IPS-18c (cell line): ENCODE data around the gene SPIRE2.
A peak's percentile ranks its signal among the peaks of the same experiment; 100 is the strongest.
"Not testable (repeated sequence)": the region's sequence is repeated elsewhere in the genome, so short reads cannot be mapped to it uniquely, and the experiment has no call there.

Experiments used
- H3K4me3 ChIP-seq: 2 replicates; pipeline ENCODE4 v1.7.0; 2013; ENCODE audit warnings: low read depth, mild to moderate bottlenecking, low read length, moderate library complexity; ENCODE audit not compliant: insufficient read depth
- H3K9me3 ChIP-seq: one replicate; pipeline ENCODE4 v1.6.1; 2013; ENCODE audit warnings: mild to moderate bottlenecking, low read length, moderate library complexity; ENCODE audit not compliant: control insufficient read depth, insufficient read depth

The SPIRE2 gene

DNA sequence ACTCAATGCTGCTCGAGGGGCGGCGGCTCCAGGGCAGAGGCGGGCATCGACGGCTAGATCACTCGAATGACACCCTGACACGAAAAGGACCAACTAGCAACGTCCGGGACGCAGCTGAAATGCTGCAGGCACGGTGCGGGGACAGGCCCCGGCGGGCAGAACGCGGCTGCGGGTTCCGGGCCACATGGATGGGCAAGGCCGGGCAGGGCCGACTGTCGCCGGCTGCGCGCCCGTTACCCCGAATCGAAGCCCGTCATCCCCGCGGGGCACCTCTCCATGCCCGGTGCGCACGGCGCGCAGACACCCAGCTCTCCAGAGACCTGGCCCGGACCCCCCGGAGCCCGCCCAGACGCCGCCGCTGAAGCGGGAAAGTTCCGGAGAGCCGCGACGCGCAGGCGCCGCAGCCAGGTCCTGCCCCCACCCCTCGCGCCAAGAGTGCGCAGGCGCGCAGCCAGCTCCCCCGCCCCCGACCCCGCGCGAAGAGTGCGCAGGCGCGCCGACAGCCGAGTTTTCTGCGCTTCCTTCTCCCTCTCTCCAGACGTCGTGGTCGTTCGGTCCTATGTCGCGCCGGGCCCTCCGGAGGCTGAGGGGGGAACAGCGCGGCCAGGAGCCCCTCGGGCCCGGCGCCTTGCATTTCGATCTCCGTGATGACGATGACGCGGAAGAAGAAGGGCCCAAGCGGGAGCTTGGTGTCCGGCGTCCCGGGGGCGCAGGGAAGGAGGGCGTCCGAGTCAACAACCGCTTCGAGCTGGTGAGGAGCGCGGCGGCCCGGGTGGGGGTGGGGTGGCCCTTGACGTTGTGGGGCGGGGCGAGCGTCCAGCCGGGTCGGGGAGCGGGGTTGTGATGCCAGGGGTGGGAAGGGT lies 45.1 kb downstream of the SPIRE2 start, which contains the start of gene TCF25:
Gene TCF25 (plus strand): TSS at position 484 of the 863 bp plus-strand sequence. CDS start 76 bp downstream, at position 560.
- Histone ChIP-seq H3K9me3 (peaks cover 2% of the 10 kb centered on the region), H3K4me3 (peak within 1 kb of the TSS; percentile 95)

DNA sequence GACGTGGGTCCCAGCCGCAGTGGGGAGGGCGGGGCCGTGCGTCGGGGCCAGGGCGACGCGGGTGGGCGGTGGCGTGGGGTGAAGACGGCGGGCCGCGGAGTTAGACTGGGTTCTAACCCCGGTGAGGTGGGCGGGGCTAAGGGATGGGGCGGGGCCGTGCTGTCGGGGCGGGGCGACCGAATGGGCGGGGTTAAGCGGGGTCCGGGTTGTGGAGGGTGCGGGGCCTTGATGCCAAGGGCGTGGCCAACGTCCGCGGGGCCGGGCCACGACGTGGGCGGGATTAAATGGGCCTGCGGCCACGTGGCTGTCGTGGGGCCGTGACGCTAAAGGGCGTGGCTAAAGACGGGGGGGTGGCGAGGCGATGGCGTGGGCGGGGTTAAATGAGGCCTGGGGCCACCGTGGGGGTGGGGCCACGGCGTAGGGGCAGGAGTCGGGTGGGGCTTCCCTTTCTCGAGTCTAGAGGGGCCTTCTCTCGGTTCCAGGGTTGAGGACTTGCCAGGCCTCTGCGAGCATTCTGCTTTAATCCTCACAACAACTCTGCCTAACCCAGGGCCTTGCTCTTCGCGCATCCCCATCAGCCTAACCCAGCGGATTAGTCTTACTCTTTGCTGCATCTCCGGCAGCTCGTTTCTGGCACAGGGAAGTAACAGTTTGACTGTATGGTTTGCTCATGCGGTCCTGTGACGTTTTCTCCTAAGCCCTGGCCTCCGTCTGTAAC lies 45.9 kb downstream of the SPIRE2 start:
- Histone ChIP-seq H3K9me3 (peaks cover 2% of the 10 kb centered on the region), H3K4me3 (peak overlapping the region; percentile 95)

DNA sequence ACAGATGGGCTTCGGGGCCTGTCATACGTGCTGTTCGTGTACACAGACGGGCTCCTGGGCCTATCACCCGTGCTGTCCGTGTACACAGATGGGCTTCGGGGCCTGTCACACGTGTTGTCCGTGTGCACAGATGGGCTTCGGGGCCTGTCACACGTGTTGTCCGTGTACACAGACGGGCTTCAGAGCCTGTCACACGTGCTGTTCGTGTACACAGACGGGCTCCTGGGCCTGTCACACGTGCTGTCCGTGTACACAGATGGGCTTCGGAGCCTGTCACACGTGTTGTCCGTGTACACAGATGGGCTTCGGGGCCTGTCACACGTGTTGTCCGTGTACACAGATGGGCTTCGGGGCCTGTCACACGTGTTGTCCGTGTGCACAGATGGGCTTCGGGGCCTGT lies 50.8 kb downstream of the SPIRE2 start:
- H3K9me3 ChIP-seq, H3K4me3 ChIP-seq: not testable (repeated sequence)

DNA sequence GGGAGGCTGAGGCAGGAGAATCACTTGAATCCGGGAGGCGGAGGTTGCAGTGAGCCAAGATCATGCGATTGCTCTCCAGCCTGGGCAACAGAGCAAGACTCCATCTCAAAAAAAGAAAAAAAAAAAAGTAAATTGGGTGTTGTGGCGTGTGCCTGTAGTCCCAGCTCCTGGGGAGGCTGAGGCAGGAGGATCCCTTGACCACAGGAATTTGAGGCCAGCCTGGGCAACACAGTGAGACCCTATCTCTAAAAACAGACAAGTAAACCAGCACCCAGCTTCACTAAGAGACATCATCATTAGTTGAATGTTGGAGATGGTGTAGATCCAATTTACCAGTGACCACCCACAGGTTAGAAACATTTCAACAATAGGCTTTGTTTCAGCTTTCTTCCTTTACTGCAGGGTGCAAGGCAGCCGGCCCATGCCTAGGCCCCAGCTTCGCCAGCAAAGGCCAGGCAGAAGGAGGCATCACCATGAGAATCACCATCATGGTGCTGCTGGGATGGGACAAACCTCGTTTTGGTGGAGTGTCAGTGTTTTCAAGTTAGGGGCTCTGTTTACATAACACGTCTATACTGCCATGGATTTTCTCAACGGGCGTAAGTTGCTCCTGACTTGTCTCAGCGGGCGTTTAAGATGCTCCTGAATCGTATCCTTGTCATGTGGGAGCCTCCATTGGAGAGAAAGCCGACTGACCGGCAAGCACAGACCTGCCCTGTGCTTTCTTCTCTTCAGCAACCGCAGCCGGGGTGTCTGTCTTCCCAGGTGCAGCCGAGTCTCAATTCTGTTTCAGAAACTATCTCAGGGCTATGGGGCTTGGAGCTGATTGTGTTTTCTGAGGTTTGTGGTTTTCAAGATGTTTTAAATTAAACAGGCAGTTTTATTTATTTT lies 52.4 kb downstream of the SPIRE2 start:
- no peaks in the 10 kb centered on the region for H3K9me3 ChIP-seq
- H3K4me3 ChIP-seq: no peak overlapping the region

DNA sequence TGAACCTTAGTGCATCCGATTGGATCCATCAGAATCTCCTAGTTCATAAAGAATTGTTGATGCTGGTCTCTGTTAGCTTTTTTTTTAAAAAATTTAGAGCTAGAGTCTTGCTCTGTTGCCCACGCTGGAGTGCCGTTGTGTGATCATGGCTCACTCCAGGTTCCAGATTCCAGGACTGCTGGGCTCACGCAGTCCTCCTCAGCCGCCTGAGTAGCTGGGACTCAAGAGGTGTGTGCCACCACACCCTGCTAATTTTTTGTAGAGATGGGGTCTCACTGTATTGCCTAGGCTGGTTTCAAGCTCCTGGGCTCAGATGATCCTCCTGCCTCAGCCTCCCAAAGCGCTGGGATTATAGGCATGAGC lies 53.1 kb downstream of the SPIRE2 start:
- Histone ChIP-seq H3K4me3 (no peak overlapping the region), H3K9me3 (no peaks in the 10 kb centered on the region)

DNA sequence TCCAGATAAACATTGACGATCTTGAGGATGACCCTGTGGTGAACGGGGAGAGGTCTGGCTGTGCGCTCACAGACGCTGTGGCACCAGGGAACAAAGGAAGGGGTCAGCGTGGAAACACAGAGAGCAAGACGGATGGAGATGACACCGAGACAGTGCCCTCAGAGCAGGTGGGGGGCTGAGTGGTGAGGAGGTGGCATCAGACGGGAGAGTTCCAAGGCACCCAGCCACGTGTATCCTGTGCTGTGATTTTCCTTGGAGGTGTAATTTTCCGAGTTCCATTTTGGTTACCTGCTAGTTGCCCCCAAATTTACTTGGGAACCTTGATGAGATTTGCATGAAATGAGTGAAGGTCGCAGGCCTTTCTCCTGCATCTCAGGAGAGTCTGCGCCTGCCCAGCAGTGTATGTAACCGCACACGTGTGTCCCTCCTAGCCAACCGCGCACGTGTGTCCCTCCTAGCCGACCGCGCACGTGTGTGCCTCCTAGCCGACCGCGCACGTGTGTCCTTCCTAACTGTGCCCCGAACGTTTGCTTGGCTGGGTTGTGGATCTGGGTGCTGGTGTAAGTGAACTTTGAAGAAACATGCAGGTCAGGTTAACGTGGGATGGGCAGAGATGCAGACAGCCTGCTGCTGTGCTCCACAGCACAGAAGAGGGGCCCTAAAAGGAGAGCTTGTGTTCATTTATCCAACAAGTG lies 55.2 kb downstream of the SPIRE2 start:
- Histone ChIP-seq H3K4me3 (no peak overlapping the region), H3K9me3 (no peaks in the 10 kb centered on the region)

DNA sequence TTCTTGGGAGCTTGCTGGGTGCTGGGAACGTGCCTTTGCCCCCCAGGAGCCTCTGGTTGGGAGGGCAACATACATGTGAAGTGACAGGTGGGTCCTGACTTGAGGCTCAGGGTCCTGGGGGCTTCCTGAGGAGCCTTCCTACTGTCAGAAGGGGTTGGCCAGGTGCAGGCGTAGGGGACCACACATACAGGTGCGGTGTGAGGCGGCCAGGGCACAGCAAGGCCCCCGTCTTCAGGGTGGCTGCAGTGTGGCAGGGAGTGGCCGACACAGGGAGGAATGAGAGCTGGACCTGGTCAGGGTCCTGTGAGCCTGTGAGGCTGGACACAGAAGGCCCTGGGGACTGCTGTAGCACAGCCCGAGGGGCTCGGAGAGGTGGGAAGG lies 55.8 kb downstream of the SPIRE2 start:
- no peak overlapping the region for H3K4me3 ChIP-seq
- H3K9me3 ChIP-seq: no peaks in the 10 kb centered on the region

DNA sequence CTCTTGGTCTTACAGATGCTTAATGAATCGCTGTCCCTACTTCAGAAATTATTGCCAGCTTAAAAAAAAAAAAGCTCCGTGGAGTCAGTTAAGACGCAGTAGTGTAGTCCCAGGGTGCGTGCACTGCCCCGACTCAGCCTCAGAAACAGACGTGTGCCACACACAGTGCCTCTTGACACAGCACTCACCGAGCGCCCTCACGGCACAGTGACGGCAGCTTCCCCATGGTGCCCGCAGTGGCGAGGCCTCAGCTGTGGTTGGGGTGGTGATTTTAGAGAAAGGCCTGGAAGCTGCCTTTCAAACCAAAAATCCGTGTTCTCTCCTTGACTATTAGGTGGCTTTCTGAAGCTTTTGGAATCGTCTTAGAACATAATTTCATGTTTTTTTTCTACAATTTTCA lies 59.0 kb downstream of the SPIRE2 start:
- no peaks in the 10 kb centered on the region for H3K9me3 ChIP-seq
- no peak overlapping the region for H3K4me3 ChIP-seq

DNA sequence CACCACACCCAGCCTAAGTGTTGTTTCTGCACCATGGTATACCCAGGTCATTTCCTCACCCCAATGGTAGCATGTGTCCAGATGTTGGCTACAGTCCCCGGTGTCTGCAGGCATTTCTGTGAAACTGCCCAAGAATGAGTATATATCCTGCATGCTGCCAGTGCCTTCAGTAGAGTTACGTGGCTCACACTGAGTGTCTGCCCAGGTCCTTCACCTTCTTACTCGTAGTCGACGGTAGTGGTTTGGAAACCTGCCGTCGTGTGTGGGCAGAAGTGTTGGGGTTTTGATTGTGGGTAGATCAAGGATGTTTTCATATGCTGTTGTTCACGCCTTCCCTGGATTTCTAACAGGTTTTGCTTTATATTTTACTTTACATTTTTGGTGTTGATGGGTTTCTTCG lies 61.9 kb downstream of the SPIRE2 start:
- Histone ChIP-seq H3K9me3 (peaks cover 2% of the 10 kb centered on the region), H3K4me3 (no peak overlapping the region)

DNA sequence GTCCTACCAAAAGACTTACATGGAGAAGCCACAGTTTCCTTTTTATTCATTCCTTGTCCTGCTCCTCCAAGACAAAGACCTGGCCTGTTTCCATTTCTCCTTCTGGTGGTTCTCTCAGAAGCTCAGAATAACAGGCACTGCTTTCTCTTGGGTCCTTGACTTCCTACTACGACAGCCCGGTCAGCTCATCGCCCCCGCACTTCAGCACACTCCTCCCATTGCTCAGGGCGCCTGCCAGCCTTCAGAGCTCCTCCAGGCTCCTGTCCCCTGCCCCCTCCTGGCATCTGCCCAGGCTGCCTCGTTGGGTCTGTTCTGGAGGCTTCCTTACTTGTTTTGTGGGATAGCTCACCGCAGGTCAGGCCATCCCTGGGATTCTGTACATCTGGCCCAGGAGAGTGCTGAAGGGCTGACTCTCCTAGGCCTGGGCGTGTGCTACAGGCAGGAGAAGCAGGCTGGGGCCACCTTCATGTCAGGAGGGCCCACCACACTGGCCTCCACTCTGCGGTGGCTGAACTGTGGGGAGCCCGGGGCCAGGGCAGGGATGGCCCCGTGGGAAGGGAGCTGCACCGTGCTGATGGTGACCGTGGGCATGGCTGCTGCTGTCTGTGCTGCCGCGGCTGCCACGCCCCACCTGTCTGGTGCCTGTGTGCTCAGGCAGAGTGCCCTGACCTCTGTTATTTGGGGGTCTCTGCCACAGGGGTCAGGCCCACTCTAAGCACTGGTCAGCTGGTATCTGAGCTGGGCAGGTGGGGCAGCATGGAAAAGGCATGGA lies 62.8 kb downstream of the SPIRE2 start:
- Histone ChIP-seq H3K9me3 (peaks cover 2% of the 10 kb centered on the region), H3K4me3 (no peak overlapping the region)

DNA sequence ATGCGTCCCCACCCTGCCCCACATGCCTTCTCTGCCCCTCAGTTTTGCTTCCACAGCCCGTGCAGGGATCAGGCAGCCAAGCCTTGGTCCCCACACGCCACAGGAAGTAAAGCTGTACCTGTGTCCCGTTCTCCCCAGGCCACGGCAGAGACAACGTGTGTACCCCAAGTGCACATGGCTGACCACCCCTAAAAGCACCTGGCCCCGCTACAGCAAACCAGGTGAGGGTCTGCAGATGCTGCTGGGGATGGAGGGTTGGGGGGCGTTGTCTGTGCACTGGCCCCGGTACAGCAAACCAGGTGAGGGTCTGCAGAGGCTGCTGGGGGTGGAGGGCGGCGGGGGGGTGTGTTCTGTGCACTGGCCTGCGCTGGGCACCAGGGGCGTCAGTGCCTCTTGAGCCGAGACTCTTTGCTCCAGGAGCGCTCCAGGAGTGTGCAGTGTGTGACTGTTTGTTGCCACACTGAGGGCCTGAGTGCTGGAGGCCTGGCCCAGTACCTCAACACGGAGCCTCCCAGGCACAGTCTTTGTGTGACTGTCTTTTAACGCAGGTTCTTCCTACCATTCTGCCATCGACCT lies 63.9 kb downstream of the SPIRE2 start:
- no peak overlapping the region for H3K4me3 ChIP-seq
- peaks cover 2% of the 10 kb centered on the region for H3K9me3 ChIP-seq

DNA sequence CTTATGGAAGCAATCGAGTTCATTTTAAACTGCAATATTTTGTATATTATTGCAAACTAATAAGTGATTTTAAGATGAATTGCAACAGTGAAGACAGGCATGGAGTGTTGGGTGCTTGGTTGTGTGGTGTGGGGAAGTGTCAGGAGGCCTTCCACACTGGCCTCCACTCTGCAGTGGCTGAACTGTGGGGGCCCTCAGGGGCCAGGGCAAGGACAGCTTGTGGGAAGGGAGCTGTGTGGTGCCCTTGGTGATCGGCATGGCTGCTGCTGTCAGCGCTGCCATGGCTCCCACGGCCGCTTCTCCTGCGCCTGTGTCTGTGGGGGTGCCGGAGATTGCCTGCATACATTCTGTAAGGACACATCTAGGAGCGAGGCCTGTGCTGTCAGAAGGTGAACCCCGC lies 64.4 kb downstream of the SPIRE2 start:
- no peak overlapping the region for H3K4me3 ChIP-seq
- H3K9me3 ChIP-seq: peaks cover 2% of the 10 kb centered on the region

DNA sequence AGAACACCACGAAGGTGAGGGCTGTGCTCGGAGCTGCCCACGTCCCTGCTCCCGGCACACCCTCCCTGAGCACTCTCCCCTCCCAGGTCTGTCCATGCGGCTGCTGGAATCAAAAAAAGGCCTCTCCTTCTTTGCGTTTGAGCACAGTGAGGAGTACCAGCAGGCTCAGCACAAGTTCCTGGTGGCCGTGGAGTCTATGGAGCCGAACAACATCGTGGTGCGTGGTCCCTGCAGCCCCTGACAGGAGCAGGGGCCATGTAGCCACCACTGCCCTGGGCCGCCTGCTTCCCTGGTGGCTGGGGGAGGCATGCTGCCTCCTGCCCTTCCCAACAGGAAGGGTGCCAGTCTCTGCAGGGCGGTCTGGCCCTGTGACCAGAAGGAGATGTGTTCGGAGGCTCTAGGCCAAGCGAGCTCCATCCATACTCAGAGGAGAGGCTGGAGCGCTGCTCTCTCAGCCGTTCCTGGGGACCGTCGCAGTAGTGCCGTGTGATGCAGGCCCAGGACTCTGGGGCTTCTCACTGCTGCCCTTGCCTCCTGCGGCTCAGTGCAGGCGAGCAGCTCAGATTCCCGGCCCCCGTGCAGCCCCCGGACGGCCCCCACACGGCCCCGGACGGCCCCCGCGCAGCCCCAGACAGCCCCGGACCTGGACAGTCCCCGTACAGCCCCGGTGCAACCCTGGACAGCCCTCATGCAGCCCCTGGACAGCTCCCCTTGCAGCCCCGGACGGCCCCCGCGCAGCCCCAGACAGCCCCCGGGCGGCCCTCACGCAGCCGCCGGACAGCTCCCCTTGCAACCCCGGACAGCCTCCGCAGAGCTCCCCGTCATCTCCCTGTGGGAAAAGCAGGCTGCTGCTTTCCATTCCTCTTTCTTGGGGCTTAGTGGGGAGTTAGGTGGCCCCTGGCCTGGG lies 65.6 kb downstream of the SPIRE2 start:
- Histone ChIP-seq H3K9me3 (peaks cover 2% of the 10 kb centered on the region), H3K4me3 (no peak overlapping the region)

DNA sequence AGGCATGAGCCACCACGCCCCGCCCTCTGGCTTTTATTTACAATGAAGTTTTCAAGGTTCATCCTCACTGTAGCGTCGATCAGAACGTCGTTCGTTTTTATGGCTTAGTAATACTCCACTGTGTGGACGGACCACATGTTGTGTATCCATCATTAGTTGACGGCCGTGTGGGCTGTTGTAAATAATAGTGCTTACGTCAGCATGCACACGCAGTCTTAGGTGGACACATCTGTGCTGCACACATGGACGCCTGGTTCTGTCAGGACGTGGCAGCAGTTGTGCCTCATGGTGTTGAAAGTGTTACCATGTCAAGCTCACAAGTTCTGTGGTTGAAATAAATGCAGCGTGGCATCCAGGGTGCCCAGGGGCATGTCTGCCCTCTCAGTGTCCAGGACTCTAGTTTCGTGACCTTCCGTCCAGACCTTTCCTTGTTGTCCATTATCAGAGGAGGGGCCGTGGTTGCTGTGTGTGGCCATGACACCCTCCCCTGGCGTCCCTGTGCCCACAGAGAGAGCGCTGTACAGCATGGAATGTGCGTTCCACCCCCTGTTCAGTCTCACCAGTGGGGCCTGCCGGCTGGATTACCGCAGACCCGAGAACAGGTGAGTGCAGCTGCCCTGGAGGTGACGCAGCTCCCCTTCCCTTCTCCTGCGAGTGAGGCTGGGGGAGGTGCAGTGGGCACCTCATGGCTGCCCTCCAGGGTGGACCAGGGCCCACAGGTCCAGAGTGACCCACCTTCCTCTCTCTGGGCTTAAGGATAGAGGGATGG lies 67.4 kb downstream of the SPIRE2 start:
- H3K4me3 ChIP-seq: no peak overlapping the region
- peaks cover 2% of the 10 kb centered on the region for H3K9me3 ChIP-seq

DNA sequence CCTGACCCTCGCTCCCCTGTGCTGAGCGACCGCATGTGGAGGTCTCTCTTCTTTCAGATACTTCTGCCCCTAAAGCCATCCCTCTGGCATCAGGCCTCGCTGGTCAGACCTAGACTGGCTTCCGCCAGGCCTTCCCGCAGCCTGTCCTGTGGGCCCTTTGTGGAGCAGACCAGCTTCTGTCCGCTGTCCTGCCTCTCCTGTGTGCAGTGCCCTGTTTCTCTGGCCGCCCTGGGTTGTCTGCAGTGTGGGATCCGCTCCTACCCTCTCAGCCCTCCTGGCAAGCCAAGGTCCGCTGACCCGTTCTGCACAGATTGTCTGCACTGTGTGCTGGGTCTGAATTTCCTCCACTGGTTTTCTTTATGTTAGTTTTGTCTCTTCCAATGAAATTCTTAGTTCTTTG lies 68.9 kb downstream of the SPIRE2 start:
- H3K4me3 ChIP-seq: no peak overlapping the region
- H3K9me3 ChIP-seq: peaks cover 2% of the 10 kb centered on the region
